GM21529 (cell line): ENCODE results near the gene GPC5.

ENCODE experiments used
- ATAC-seq: cut with Tn5 transposase; IDR thresholded peaks from one replicate; pipeline ENCODE4 v1.9.1; 2021; ENCODE audit not compliant: unreplicated experiment

GPC5 gene

GRCh38 chr13:92312823-92313222 is 914.4 kb downstream of the GPC5 start:
- ATAC-seq, result no peak

DNA sequence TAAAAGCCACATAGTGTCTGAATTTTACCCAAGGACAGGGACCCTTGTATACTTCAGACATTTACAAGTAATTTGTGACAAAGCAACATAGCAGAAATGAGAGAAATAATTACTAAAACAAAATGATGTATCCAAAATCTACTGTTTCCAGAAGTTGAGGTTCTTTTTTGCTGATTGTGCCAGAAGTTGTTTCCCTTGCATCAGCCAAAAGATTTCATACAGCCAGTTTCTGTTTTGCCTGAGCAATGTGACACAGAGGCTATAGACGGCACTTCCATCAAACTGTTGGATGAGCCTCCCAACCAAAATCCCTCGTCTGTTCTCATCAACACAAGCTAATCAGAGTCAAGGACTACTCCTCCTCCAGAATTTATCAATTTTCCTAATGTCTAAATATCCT is 915.0 kb downstream of the GPC5 start:
- ATAC-seq, result no peak

DNA sequence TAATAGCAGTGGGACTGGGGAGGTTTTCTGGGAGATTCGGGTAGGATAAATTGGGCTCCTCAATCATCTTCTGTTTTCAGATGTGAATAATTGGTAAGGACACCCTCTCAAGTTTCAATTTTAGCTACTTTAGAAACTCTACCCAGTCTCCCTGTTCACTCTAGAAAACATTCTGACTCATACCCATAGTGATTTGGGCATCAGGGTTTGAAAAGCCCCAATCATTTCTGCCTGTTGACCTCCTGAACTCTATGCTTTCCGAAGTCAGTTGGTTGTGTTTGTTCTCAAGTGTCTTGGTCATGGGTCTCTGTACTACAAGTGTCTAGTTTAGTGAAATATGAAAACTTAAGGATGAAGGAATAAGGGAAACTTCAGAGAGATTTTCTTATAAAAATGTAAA is 916.8 kb downstream of the GPC5 start:
- no peak for ATAC-seq

- no peak for ATAC-seq
These were observed 917.6 kb downstream of the GPC5 start for GRCh38 chr13:92316030-92316429.

DNA sequence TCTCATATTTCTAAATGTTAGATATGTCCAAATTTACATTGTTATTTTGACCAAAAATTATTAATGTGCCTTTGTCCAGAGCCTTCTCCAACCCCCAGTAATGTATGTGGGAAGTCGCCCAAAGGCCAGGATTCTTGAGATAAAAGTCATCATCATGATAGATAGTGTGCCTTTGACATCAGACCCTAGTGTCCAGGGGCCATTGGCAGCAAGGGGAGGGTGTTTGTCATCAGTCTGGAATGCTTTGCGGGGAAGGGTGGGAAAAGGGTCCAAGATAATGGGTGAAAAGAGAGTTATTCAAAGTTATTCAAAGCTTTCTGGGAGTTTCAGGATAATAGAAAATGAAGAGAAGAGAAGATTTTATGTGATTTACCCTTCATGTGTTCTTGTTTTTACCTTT is 918.6 kb downstream of the GPC5 start:
- ATAC-seq, result no peak

DNA sequence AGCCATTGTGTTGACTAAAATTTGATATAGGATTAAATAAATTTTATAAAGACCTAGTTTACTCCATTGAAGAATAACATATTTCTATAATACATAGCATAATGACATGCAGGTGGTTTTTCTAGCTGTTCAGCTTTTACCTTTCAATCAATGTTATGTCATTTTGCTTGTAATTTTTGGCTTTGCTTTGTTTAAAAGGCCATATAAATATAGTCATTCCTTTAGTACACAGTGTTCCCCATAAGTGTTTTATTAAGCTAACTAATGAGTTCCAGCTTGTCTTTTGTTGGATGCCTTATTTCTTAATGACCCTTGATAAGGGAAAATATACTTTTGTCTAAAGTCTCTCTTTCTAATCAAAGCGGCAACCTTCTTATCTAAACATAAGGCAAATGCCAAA is 921.9 kb downstream of the GPC5 start:
- no peak for ATAC-seq

DNA sequence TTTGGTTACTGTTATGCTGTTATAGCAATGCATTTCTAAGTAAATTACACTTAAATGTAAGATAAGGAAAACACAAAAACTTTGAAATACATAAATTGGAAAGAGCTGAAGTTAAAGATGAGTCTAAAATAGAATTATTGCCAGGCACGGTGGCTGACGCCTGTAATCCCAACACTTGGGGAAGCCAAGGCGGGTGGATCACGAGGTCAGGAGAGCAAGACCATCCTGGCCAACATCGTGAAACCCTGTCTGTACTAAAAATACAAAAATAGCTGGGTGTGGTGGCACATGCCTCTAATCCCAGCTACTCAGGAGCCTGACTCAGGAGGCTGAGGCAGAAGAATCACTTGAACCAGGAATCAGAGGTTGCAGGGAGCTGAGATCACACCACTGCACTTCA is 922.8 kb downstream of the GPC5 start:
- ATAC-seq, result no peak

- no peak for ATAC-seq
These were observed 947.2 kb downstream of the GPC5 start for GRCh38 chr13:92345627-92346026.

GRCh38 chr13:92346046-92346445 is 947.6 kb downstream of the GPC5 start:
- ATAC-seq, result no peak

GRCh38 chr13:92354583-92354982 is 956.2 kb downstream of the GPC5 start:
- ATAC-seq, result no peak

GRCh38 chr13:92355213-92355612 is 956.8 kb downstream of the GPC5 start:
- ATAC-seq, result no peak

- no peak for ATAC-seq
These were observed 964.3 kb downstream of the GPC5 start for GRCh38 chr13:92362717-92363116.

DNA sequence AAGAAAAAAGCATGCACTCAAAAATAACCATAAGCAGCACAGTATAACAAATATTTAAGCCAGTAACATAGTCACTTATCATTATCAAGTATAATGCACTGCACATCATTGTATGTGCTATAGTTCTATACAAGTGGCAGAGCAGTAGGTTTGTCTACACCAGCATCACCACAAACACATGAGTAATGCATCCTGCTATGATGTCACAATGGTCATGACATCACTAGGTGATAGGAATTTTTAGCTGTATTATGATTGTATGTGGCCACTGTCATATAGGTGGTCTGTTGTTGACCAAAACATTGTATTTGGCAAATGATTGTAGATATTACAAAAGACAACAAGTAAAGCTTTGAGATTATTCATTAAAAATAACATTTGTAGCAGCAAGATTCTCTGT is 967.5 kb downstream of the GPC5 start:
- no peak for ATAC-seq

- no peak for ATAC-seq
These were observed 979.0 kb downstream of the GPC5 start for GRCh38 chr13:92377396-92377795.

DNA sequence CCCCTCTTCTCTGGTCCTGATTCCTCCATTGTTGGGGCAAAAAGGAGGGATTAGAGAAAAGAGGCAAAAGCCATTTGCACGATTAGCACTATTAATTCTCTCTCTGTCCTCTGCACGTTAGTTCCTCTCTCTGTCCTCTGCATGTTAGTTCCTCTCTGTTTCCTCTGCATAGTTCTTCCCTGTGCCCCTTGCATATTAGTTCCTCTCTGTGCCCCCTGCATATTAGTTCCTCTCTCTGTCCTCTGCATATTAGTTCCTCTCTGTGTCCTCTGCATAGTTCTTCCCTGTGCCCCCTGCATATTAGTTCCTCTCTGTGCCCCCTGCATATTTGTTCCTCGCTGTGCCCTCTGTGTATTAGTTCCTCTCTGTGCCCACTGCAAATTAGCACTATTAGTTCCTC is 981.0 kb downstream of the GPC5 start:
- no peak for ATAC-seq

GRCh38 chr13:92384410-92384809 is 986.0 kb downstream of the GPC5 start:
- ATAC-seq, result no peak

- no peak for ATAC-seq
These were observed 988.8 kb downstream of the GPC5 start for GRCh38 chr13:92387245-92387644.

GRCh38 chr13:92390217-92390616 is 991.8 kb downstream of the GPC5 start:
- no peak for ATAC-seq

DNA sequence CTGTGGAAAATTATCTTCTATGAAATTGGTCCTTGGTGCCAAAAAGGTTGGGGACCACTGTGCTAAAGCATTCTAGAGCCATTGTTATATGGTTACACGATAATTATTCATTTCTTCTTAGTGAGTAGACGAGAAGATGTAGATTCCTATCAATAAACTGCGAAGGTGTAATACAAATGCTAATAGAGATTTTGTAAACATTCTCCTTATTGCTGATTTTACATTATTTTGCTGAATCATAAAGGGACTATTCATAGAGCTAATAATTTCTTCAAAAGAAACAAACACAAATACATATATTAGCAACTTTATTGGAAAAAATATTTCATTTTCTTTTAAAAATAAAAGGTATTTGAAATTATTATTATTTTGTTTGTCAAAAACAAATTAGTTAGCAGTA is 1005.2 kb downstream of the GPC5 start:
- ATAC-seq, result no peak

DNA sequence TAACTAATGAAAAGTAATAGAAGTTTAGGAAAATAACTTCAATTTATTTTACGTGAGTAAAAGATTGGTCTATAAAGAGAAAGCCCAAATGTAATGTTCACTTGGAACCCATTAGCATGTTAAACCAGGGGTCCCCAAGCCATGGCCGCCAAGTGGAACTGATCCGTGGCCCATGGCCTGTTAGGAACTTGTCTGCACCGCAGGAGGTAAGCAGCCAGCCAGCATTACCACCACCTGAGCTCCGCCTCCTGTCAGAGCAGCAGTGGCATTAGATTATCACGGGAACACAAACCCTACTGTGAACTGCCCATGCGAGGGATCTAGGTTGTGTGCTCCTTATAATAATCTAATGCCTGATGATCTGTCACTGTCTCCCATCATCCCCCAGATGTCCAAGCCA is 1009.4 kb downstream of the GPC5 start:
- ATAC-seq, result no peak

DNA sequence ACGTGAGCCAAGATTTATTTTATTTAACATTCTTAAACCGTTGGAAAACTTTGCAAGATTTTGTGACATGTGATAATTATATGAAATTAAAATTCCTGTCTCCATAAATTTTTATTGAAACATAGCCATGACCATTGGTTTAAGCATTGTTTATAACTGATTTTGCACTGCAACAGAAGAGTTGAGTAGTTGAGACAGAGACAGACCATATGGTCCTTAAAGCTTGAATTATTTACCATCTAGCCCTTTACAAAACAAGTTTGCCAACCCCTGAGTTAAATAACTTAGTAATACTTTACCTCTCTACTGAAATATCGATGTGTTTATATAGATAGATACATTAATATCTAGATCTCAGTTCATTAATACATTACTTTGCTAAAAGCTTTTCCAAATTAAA is 1014.1 kb downstream of the GPC5 start:
- no peak for ATAC-seq

DNA sequence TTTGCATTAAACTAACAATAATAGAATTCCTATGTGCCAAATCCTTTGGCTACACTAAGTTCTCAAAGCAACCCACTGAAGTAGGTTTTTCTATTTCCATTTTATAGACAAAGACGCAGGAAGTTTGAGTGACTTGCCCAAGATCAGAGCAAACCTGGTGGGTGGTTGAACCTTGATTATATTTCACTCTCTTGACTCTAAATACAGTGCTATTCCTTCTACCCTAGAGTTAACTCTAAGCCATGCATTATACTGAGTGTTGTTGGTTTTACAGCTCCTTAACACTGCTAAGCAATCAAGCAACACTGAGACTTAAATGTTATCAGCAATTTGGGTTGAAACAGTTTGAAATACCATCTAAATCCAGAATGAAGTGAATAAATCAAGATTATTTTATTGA is 1014.6 kb downstream of the GPC5 start:
- no peak for ATAC-seq

GRCh38 chr13:92413452-92413851 is 1015.0 kb downstream of the GPC5 start:
- ATAC-seq, result no peak

DNA sequence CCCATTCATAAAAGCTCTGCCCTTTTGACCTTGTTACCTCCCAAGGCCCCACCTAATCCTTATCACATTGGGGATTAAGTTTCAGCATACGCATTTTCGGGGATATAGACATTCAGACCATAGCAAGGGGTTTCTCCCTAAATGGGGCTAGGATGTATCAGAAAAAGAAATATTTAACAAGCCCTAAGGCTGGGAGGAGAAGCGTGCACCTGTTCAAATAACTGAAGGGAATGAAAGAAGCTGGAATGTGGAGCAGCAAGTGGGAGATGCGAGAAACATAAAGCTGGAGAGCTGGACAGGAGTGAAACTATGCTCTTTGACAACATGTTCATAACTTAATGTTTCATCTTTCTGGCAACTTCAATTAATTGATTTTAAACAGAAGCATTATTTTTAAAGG is 1016.4 kb downstream of the GPC5 start:
- no peak for ATAC-seq
